Measurements from ENCODE around the gene MOB1A. TPM values are rescaled to one million over a fixed set of nuclear protein-coding genes. Genes with fewer than 3 reads are reported as not detected.

The MOB1A gene
- total RNA-seq, 1 donor = 122 TPM

GRCh38 chr2:74225698-74226459 is 47.2 kb upstream of the MOB1A start:
- DNase-seq (ENCODE audit: insufficient read length, low spot score, missing footprints) = no peak
- Histone ChIP-seq H3K79me2 (ENCODE audit: insufficient read depth, low read length) (no peaks in the 10 kb centered on the region), H3K9me3 (ENCODE audit: low read depth, low read length) (no peaks in the 10 kb centered on the region), H3K36me3 (ENCODE audit: insufficient read depth, low read length) (no peaks in the 10 kb centered on the region), H4K20me1 (ENCODE audit: insufficient read depth, low read length) (no peaks in the 10 kb centered on the region), H3K4me3 (ENCODE audit: insufficient read depth, low read length) (no peak overlapping the region), H3K27ac (ENCODE audit: low read depth, low read length) (no peak overlapping the region), H3K4me1 (ENCODE audit: insufficient read depth, low read length) (peaks cover 4% of the 10 kb centered on the region), H2AFZ (ENCODE audit: low read length) (no peak overlapping the region), H3K27me3 (ENCODE audit: insufficient read depth, low read length) (no peaks in the 10 kb centered on the region), H3K4me2 (ENCODE audit: insufficient read depth, low read length) (no peak overlapping the region)
- TF ChIP-seq, protein P1, sequence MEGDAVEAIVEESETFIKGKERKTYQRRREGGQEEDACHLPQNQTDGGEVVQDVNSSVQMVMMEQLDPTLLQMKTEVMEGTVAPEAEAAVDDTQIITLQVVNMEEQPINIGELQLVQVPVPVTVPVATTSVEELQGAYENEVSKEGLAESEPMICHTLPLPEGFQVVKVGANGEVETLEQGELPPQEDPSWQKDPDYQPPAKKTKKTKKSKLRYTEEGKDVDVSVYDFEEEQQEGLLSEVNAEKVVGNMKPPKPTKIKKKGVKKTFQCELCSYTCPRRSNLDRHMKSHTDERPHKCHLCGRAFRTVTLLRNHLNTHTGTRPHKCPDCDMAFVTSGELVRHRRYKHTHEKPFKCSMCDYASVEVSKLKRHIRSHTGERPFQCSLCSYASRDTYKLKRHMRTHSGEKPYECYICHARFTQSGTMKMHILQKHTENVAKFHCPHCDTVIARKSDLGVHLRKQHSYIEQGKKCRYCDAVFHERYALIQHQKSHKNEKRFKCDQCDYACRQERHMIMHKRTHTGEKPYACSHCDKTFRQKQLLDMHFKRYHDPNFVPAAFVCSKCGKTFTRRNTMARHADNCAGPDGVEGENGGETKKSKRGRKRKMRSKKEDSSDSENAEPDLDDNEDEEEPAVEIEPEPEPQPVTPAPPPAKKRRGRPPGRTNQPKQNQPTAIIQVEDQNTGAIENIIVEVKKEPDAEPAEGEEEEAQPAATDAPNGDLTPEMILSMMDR (IDR thresholded peaks at IDR 0.05; ENCODE audit: extremely low read depth, low read depth, low read length) = no peak

DNA sequence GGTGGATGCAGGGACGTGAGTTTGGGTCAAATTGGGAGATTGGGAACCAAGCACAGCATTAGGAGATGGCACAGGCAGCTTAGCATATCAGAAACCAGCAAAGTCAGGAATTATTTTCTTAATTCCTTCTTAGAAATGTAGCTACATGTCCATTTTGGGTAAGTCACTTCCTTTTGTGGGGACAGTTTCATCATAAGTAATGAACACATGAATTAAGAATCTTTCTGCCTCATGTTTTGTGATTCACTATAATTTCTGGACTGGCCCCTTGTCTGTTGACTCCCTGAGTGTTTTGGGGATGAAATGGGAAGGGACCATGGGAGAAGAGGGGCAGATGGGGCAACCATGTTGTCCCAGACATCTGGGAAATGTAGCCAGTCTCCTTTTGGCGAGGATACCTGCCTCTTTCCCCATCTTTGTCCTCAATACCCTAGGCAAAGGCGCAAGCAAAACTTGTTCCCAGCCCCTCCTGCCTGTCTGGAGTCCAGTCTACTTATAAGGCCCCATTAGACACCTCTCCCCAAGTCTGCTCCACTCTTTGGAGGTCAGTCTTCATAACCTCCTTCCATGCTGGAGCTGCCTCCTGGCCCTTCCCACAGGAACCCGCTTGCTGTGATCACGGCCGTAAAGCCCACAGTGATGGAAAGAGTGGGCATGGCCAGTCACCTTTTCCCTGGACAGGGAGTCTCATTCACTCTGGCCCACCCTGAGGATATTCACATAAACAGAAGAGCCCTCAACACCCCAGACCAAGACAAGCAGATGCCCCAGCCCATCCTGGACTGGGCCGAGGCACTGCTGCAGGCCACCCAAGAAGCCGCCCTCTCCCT is 45.5 kb upstream of the MOB1A start:
- Histone ChIP-seq H3K9me3 (ENCODE audit: low read depth, low read length) (no peaks in the 10 kb centered on the region), H3K79me2 (ENCODE audit: insufficient read depth, low read length) (no peaks in the 10 kb centered on the region), H3K4me2 (ENCODE audit: insufficient read depth, low read length) (no peak overlapping the region), H3K27ac (ENCODE audit: low read depth, low read length) (no peak overlapping the region), H3K4me3 (ENCODE audit: insufficient read depth, low read length) (no peak overlapping the region), H3K4me1 (ENCODE audit: insufficient read depth, low read length) (peaks cover 4% of the 10 kb centered on the region), H3K27me3 (ENCODE audit: insufficient read depth, low read length) (no peaks in the 10 kb centered on the region), H4K20me1 (ENCODE audit: insufficient read depth, low read length) (no peaks in the 10 kb centered on the region), H3K36me3 (ENCODE audit: insufficient read depth, low read length) (no peaks in the 10 kb centered on the region), H2AFZ (ENCODE audit: low read length) (no peak overlapping the region)
- DNase-seq (ENCODE audit: insufficient read length, low spot score, missing footprints) = no peak
- TF ChIP-seq, protein P1 (IDR thresholded peaks at IDR 0.05; ENCODE audit: extremely low read depth, low read depth, low read length) = no peak

DNA sequence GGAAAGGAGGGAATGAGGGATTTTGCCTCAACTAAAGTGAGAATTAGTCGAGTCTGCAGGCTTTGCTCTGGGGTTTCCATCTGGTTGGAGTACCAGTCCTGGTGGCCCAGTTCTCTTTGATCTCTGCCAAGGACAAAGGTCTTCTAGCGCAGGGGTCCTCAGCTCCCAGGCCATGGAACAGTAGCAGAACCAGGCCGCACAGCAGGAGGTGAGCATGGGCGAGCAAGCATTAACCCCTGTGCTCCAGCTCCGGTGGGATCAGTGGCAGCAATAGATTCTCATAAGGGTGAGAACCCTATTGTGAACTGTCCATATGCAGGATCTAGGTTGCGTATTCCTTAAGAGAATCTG is 43.6 kb upstream of the MOB1A start:
- no peak overlapping the region for H3K4me3 ChIP-seq (ENCODE audit: insufficient read depth, low read length)
- no peaks in the 10 kb centered on the region for H3K27me3 ChIP-seq (ENCODE audit: insufficient read depth, low read length)
- no peaks in the 10 kb centered on the region for H4K20me1 ChIP-seq (ENCODE audit: insufficient read depth, low read length)
- no peaks in the 10 kb centered on the region for H3K79me2 ChIP-seq (ENCODE audit: insufficient read depth, low read length)
- no peak overlapping the region for H3K27ac ChIP-seq (ENCODE audit: low read depth, low read length)
- no peak overlapping the region for H2AFZ ChIP-seq (ENCODE audit: low read length)
- no peak for DNase-seq (ENCODE audit: insufficient read length, low spot score, missing footprints)
- no peaks in the 10 kb centered on the region for H3K9me3 ChIP-seq (ENCODE audit: low read depth, low read length)
- H3K4me1 ChIP-seq (ENCODE audit: insufficient read depth, low read length) = peaks cover 4% of the 10 kb centered on the region
- no peak overlapping the region for H3K4me2 ChIP-seq (ENCODE audit: insufficient read depth, low read length)
- H3K36me3 ChIP-seq (ENCODE audit: insufficient read depth, low read length) = peaks cover 4% of the 10 kb centered on the region
- TF ChIP-seq, protein P1 (IDR thresholded peaks at IDR 0.05; ENCODE audit: extremely low read depth, low read depth, low read length) = no peak

All from osteoblast (primary cell).